ENCODE data around the gene CYTH3.
"Not testable (repeated sequence)": the region's sequence is repeated elsewhere in the genome, so short reads cannot be mapped to it uniquely, and the experiment has no call there.

CYTH3 gene

DNA sequence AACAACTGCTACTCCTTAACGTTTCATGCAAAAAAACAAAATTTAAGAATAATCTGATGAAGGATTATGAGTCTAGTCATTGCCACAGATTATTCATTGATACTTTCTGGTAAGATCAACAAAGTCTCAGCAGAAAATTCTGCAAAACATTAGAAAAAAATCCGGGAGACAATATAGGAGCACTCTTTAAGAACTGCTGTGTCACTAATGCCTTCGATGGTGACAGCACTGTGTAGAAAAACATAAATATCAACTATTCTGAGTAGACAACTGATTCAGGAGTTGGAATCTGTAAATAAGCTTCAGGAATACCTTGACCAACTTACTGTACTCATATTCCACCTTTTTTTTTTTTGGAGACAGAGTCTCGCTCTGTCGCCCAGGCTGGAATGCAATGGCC is 69.0 kb downstream of the CYTH3 start:
- TF ChIP-seq, protein P1, sequence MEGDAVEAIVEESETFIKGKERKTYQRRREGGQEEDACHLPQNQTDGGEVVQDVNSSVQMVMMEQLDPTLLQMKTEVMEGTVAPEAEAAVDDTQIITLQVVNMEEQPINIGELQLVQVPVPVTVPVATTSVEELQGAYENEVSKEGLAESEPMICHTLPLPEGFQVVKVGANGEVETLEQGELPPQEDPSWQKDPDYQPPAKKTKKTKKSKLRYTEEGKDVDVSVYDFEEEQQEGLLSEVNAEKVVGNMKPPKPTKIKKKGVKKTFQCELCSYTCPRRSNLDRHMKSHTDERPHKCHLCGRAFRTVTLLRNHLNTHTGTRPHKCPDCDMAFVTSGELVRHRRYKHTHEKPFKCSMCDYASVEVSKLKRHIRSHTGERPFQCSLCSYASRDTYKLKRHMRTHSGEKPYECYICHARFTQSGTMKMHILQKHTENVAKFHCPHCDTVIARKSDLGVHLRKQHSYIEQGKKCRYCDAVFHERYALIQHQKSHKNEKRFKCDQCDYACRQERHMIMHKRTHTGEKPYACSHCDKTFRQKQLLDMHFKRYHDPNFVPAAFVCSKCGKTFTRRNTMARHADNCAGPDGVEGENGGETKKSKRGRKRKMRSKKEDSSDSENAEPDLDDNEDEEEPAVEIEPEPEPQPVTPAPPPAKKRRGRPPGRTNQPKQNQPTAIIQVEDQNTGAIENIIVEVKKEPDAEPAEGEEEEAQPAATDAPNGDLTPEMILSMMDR (IDR thresholded peaks at IDR 0.05) = no peak
- no peak for TF ChIP-seq ZFX (IDR thresholded peaks at IDR 0.05; ENCODE audit: borderline replicate concordance)
- no peak overlapping the region for H3K27ac ChIP-seq

DNA sequence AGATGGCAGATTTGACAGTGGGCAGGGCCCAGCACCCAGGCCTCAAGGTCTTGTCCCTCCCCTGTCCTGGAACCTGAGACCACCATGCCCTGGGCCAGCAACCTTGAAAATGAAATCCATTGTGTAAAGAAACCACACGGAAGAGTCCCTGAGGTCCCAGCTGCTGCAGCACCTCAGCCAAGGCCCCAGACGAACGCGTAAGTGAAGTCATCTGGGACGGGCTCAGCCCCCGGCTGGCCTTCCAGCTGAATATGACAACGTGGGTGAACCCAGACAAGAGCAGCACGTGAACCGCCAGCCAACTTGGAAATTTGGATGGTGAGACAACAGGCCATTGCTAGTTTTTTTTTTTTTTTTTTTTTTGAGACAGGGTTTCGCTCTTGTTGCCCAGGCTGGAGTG is 70.3 kb downstream of the CYTH3 start:
- no peak overlapping the region for H3K27ac ChIP-seq
- TF ChIP-seq ZFX (IDR thresholded peaks at IDR 0.05; ENCODE audit: borderline replicate concordance) = no peak
- TF ChIP-seq, protein P1 (IDR thresholded peaks at IDR 0.05) = no peak

DNA sequence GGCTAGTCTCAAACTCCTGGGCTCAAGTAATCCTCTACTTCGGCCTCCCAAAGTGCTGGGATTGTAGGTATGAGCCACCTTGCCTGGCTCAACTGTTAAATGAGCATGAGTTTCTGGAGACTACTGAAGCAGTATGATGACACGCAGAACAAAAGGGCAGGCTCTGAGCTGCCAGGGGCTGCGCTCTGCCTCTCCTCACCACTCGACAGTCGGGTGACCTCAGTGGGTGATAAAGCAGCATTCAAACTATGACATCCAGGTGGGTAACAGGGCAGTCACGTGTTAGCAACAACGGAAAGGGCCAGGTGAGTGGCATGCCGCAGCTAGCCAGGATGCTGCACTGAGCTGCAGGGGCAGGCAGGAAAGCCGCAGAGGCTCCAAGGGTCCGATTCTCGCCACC is 71.5 kb downstream of the CYTH3 start:
- H3K27ac ChIP-seq = no peak overlapping the region
- no peak for TF ChIP-seq ZFX (IDR thresholded peaks at IDR 0.05; ENCODE audit: borderline replicate concordance)
- TF ChIP-seq, protein P1 (IDR thresholded peaks at IDR 0.05) = no peak

DNA sequence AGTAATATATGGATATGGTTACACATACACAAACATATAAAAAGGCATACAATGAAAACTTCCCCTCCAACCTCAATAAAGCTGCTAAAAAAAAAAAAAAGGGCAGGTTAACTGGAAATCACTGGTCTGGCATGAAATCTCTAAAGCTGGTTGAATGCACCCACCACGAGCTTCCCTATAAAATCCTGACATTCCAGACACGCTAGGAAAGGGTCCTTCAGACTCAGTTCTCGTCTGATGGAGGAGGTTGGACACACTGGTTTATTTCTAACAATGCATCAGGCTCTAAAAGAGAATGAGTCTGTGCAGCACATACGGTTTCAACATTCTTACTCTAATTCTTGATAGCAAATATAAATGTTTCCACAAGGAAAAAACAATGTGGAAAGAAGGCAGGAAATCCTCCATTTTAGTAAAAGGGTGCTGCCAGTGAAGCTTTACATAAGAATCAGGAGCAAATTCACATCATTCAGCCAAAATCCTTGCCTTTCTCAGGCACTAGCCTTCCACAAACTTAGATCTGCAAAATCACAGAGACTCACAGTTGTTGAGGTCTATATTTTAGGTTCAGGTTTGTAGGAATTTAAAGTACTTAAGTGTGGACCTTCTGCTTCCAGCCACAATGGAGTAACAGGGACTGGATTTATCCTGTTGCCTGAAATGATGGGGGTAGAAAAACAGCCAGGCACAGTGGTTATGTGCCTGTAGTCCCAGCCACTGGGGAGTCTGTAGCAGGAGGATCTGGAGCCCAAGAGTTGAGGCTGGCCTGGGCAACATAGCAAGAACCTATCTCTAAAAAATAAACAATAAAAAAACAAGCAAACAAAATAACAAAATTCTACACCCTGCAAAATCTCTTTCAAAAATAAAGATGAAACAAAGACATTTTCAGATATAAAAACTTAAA is 73.5 kb downstream of the CYTH3 start:
- no peak for TF ChIP-seq ZFX (IDR thresholded peaks at IDR 0.05; ENCODE audit: borderline replicate concordance)
- TF ChIP-seq, protein P1 (IDR thresholded peaks at IDR 0.05) = no peak
- no peak overlapping the region for H3K27ac ChIP-seq

DNA sequence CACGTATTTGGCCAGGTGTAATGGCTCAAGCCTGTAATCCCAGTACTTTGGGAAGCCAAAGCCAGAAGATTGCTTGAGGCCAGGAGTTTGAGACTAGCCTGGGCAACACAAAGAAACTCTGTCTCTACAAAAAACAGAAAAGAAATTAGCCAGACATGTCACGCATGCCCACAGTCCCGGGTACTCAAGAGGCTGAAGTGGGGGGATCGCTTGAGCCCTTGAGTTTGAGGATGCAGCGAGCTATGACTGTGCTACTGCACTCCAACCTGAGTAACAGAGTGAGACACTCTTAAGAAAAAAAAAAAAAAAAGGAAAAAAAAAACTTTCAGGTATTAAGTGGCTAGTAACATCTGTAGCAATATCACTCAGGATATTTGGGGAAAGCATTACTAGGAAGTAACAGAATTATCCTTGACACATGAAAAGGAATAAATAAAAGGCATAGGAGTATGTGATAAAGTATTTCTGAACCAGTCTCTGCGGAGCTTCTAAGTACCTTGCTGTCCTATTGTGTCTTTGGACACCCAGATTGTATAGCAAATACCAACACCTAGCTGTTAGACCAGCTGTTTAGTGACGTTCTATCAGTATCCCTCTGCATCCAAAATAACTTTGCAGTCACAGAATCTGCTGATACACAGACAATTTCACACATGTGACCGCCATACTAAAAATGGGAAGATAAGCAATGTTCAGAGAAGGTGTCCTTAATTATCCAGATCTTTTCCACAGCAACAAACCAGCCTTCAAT is 74.4 kb downstream of the CYTH3 start:
- no peak overlapping the region for H3K27ac ChIP-seq
- TF ChIP-seq ZFX (IDR thresholded peaks at IDR 0.05; ENCODE audit: borderline replicate concordance) = no peak
- TF ChIP-seq, protein P1 (IDR thresholded peaks at IDR 0.05) = no peak

DNA sequence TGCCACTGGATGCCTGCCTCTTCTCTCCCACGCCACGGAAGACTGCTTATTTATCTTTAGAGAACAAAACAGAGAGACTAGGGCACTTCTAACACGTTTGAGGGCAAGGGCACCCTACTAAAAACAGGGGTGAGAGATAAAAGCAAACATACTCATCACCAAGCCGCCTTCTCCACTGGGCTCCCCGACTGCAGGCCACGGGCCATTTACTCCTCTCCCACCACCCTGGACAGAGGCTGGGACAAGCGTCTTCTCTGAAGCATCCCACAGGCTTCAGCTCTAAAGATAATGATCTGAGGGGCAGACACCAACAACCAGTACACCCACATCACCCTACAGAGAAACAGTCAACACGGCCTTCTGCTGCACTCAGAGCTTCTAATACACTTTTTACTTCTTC is 78.7 kb downstream of the CYTH3 start:
- TF ChIP-seq, protein P1 (IDR thresholded peaks at IDR 0.05) = no peak
- TF ChIP-seq ZFX (IDR thresholded peaks at IDR 0.05; ENCODE audit: borderline replicate concordance) = no peak
- H3K27ac ChIP-seq = no peak overlapping the region

DNA sequence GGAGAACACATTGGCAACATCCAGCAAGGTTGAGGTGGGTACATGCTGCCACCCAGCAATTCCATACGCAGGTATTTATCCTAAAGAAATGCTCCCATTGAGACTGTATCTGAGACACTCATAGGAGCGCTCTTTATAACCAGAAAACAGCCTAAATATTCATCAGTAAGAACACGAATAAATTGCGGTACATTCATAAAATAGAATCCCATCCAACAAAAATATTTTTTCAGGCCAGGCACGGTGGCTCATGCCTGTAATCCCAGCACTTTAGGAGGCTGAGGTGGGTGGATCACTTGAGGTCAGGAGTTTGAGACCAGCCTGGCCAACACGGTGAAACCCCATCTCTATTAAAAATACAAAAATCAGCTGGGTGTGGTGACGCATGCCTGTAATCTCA is 81.9 kb downstream of the CYTH3 start:
- H3K27ac ChIP-seq = not testable (repeated sequence)

Measured in 22Rv1 (cell line).